ENCODE data around the gene PDE6A.

Gene PDE6A

DNA sequence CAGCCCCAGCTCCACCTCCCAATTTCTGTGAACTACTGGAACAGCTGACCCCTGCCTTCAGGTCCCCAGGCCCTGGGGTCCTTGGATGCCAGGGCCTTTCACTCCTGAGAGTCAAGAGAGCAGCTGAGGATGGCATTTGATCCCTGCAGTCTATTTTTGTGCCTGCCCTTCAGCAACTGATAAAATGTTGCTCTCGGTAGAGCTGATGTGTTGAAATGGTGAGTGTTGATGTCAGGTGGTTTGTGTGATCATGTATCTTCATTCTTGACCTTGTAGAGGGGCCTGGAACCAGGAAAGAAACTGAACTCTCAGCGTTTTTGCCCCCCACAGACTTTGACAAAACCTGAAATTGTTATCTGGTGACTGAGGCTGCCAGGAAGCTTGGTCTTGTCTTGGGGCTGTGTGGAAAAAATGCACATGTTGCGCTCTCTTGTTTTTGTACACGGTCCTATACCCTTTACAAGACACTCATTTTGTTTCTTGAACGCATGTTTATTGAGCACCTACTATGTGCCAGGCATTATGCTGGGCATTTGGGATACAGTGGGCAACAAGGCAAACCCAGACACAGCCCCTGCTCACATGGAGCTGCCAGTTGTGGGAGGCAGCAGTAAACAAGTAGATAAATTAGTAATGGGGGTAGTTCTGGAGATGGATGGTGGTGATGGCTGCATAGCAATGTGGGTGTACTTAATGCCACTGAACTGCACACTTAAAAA lies 136.2 kb downstream of the PDE6A start:
- intact Hi-C loops (cut with DNase I), result no loop called here
- DNase-seq, result no peak

Measured in head of caudate nucleus (tissue), 42 donors.